GM10266 (cell line): ENCODE results near the gene GALNT10.

Experiments used
- DNase-seq: peaks from one replicate; pipeline ENCODE4 v3.0.0; 2012; ENCODE audit errors: extremely low spot score
- CTCF ChIP-seq: IDR thresholded peaks from 2 replicates; pipeline ENCODE4 v1.5.1; 2012; ENCODE audit warnings: mild to moderate bottlenecking, low read depth; ENCODE audit not compliant: control insufficient read depth, insufficient read depth; ENCODE audit errors: missing control alignments

Gene GALNT10

DNA sequence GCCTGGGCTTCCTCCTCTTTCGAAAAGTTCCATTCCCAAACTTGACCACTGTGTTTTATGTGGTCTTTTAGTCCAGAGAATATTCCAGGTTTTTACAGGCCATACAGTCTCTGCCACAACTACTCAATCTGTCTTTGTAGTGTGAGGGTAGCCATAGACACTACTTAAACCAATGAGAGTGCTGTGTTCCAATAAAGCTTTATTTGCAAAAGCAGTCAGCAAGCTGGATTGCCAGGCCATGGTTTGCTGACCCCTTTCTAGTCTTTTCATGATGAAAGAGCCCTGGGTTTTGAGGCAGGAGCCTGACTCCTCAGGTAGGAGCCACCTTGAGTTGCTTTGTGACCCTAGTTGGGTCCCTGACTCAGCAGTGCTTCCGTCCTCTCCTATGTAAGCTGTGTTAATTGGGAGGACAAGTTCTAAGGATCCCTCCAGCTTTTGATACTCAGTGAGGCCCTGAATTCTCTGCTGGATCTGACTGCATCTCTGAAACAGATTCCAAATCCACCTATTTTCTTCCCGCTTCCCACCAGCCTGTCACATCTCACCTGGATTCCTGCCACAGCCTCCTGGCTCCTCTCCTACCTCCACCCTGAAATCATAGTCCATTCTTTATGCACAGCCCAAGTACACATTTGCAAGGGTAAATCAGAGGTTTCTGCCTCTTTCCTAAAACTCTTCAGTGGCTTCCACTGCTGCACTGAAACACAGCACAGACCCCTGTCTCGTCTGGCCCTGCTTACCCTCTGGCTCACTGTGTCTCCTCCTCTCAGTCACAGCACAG, 13.5 kb downstream of the GALNT10 start:
- DNase-seq = no peak
- TF ChIP-seq CTCF = no peak

GRCh38 chr5:154205441-154206117, 15.0 kb downstream of the GALNT10 start:
- no peak for DNase-seq
- no peak for TF ChIP-seq CTCF

GRCh38 chr5:154206311-154206710, 15.8 kb downstream of the GALNT10 start:
- no peak for TF ChIP-seq CTCF
- no peak for DNase-seq

DNA sequence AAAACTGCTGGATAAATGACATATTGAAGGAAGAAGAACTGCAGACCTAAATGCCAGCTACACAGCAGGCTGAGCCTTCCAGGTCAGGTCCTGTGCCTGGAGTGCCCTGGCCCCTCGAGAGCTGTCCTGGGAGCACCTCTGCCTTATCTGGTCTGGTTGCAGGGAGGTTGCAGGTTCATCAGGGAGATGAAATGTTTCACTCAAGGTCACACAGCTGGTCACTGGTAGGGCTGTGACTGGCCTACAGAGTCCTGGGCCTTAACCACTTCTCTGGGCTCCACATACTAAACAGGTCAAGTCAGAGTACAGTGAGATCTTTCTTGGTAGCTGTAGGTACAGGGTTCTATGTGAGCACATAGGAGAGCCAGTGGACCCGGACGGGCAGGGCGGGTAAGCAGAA, 16.7 kb downstream of the GALNT10 start:
- no peak for TF ChIP-seq CTCF

GRCh38 chr5:154209591-154210081, 19.1 kb downstream of the GALNT10 start:
- no peak for TF ChIP-seq CTCF
- DNase-seq = no peak

More for the DNA sequence above, 16.7 kb downstream of the GALNT10 start:
- no peak for DNase-seq

DNA sequence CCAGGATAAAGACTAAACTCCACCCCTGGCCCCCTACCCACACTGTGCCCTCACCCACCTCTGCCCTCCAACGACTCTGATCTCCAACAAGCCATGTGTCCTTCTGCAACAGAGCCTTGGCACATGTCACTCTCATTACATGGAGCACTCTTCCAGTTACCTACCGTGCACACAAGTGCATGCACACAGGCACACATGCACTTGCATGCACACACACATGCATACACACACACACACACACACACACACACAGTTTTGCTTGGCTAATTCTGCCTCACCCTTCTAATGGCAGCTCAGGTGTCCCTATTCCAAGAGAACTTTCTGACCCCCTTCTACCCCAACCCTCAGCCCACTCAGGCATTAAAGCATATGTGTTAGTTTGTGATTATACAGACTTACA, 19.6 kb downstream of the GALNT10 start:
- DNase-seq = no peak
- TF ChIP-seq CTCF = no peak
